Kidney (tissue), 14 donors: ENCODE measurements around the gene ADAT1. TPM values are rescaled to one million over a fixed set of nuclear protein-coding genes. Genes with fewer than 3 reads are reported as not detected.

ENCODE experiments used
- DNase-seq, 5 donors: peaks; one replicate each; pipeline ENCODE4 v3.0.0-alpha.2; 2013 to 2020
- FAIRE-seq: peaks from 2 replicates; lab custom pipeline; 2012; peaks lifted over from hg19 to GRCh38; lab: Jason Lieb, UNC
- H3K27ac ChIP-seq, 2 donors: one replicate each; pipeline ENCODE4 v1.7.0; 2013; ENCODE audit warnings: low read depth in 2 of 2, low read length in 2 of 2, inconsistent platforms in 1 of 2
- H3K27me3 ChIP-seq: one replicate; pipeline ENCODE4 v1.7.1; 2013; ENCODE audit warnings: low read length, inconsistent platforms; ENCODE audit not compliant: control insufficient read depth, insufficient read depth
- H3K36me3 ChIP-seq, 3 donors: one replicate each; pipeline versions ENCODE4 v1.7.0 to v1.7.1; 2013; ENCODE audit warnings: low read length in 3 of 3, control low read depth in 1 of 3, inconsistent platforms in 1 of 3; ENCODE audit not compliant: insufficient read depth in 3 of 3, control insufficient read depth in 2 of 3
- H3K4me1 ChIP-seq, 3 donors: one replicate each; pipeline versions ENCODE4 v1.7.0 to v1.7.1; 2013; ENCODE audit warnings: low read length in 3 of 3, inconsistent platforms in 1 of 3, low read depth in 1 of 3; ENCODE audit not compliant: control insufficient read depth in 2 of 3, insufficient read depth in 2 of 3
- H3K4me3 ChIP-seq, 3 donors: one replicate each; pipeline versions ENCODE4 v1.7.0 to v1.8.1; 2013; ENCODE audit warnings: low read length in 3 of 3, control low read depth in 1 of 3, inconsistent platforms in 1 of 3
- H3K9ac ChIP-seq, 3 donors: one replicate each; pipeline versions ENCODE4 v1.7.0 to v1.7.1; 2013; ENCODE audit warnings: low read length in 3 of 3, control low read depth in 1 of 3, inconsistent platforms in 1 of 3
- H3K9me3 ChIP-seq, 3 donors: one replicate each; pipeline versions ENCODE4 v1.7.0 to v1.7.1; 2013; ENCODE audit warnings: low read length in 3 of 3, control low read depth in 1 of 3, inconsistent platforms in 1 of 3; ENCODE audit not compliant: control insufficient read depth in 2 of 3, insufficient read depth in 1 of 3
- intact Hi-C: fragments of 100-400 bp; cut with DNase I; formaldehyde crosslinking; loops from one replicate; pipeline ENCODE4 v1.11.1; 2022
- polyA plus RNA-seq: library from polyadenylated mRNA; stranded (reverse); fragments of 350-450 nt; fragmentation: Illumina TruSeq; extraction: RNeasy Lipid Tissue Mini Kit (QIAGEN cat#74804); gene quantifications from one replicate; pipeline ENCODE4 v1.2.3, GENCODE V29; 2014; ENCODE audit warnings: low read depth, low replicate concordance; ENCODE audit not compliant: insufficient read depth
- total RNA-seq: library from RNA; stranded (reverse); fragmentation: NEBNext Ultra II Directional; extraction: Animal tissue kit (Norgen Biotek cat#: 25700); gene quantifications from one replicate; pipeline ENCODE4 v1.2.1, GENCODE V29; 2021
- TF ChIP-seq, protein P1 (sequence below): IDR thresholded peaks from 3 replicates; pipeline ENCODE4 v1.5.1; 2012; ENCODE audit warnings: mild to moderate bottlenecking, moderate library complexity, borderline replicate concordance; ENCODE audit not compliant: insufficient read depth; ENCODE audit errors: extremely low read depth
- donor health status: control.
- donor health status: control.
- donor health status: control.
- donor health status: control.
- donor health status: control.
- donor health status: DM: yes; HTN: yes; CAD: no.
- donor health status: Normal renal cell carcinoma (clear cell type).

ADAT1 gene
- total and polyA plus RNA-seq, 2 donors from 2014 or later = 24.4 to 56.5 TPM

DNA sequence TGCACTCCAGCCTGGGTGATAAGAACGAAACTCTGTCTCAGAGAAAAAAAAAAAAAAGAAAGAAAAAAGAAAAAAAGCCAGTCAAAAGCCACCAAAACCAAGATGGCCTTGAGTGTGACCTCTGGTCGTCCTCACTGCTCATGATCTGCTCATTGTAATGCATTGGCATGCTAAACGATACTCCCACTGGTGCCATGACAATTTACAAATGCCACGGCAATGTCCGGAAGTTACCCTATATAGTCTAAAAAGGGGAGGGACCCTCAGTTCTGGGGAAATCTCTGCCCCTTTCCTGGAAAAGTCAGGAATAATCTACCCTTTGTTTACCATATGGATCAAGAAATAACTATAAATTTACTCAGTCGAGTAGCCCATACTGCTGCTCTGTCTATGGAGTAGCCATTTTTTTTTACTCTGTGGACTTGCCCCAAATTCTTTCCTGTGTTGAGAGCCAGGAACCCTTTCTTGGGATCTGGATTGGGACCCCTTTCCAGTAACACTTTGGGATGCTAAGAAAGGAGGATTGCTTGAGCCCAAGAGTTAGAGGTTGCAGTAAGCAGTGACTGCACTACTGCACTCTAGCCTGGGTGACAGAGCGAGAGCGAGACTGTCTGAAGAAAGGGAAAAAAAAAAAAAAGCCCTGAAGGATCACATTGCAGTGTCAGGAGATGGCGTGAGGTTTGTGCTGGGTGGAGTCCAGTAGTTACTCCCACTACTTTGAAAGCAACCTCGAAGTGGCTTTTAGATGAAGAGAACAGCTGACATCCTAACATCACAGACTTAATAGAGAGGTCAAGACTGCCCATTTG is 63.3 kb downstream of the ADAT1 start:
- FAIRE-seq = no peak

DNA sequence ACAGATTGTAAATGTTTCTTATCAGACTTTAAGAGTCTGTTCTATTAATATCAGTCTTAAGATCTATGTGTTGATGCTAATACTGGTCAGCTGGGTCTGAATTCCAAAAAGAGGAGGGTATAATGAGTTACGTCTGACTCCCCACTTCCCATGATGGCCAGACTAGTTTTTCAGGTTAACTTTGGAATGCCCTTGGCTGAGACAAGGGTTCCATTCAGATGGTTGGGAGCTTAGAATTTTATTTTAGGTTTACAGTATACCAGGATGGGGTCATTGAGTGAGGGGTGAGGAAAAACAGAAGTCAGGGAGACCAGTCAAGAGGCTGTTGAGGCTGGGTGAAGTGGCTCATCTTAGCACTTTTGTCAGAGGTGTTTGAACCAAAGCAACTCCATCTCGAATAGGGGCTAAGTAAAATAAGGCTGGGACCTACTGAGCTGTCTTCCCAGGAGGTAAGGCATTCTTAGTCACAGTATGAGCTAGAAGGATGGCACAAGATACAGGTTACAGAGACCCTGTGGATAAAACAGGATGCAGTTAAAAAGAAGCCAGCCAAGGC is 64.2 kb downstream of the ADAT1 start:
- Histone ChIP-seq H3K27me3 (no peaks in the 10 kb centered on the region), H3K36me3 (no peaks in the 10 kb centered on the region), H3K4me3 (no peak overlapping the region), H3K9ac (no peak overlapping the region), H3K4me1 (peaks cover 0 to 4% (median 0%) of the 10 kb centered on the region in 3 donors), H3K9me3 (no peaks in the 10 kb centered on the region), H3K27ac (no peak overlapping the region)
- intact Hi-C loops = no loop called here
- peak in 1 of 5 donors; percentile 6 for DNase-seq
- TF ChIP-seq, protein P1, sequence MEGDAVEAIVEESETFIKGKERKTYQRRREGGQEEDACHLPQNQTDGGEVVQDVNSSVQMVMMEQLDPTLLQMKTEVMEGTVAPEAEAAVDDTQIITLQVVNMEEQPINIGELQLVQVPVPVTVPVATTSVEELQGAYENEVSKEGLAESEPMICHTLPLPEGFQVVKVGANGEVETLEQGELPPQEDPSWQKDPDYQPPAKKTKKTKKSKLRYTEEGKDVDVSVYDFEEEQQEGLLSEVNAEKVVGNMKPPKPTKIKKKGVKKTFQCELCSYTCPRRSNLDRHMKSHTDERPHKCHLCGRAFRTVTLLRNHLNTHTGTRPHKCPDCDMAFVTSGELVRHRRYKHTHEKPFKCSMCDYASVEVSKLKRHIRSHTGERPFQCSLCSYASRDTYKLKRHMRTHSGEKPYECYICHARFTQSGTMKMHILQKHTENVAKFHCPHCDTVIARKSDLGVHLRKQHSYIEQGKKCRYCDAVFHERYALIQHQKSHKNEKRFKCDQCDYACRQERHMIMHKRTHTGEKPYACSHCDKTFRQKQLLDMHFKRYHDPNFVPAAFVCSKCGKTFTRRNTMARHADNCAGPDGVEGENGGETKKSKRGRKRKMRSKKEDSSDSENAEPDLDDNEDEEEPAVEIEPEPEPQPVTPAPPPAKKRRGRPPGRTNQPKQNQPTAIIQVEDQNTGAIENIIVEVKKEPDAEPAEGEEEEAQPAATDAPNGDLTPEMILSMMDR = no peak
- no peak for FAIRE-seq

More for the DNA sequence above, 63.3 kb downstream of the ADAT1 start:
- Histone ChIP-seq H3K4me1 (peaks cover 0 to 4% (median 0%) of the 10 kb centered on the region in 3 donors), H3K9ac (no peak overlapping the region), H3K4me3 (no peak overlapping the region), H3K27ac (no peak overlapping the region), H3K27me3 (no peaks in the 10 kb centered on the region), H3K9me3 (no peaks in the 10 kb centered on the region), H3K36me3 (no peaks in the 10 kb centered on the region)
- TF ChIP-seq, protein P1 = no peak
- intact Hi-C loops = no loop called here
- DNase-seq = peak in 4 of 5 donors; percentile 19 to 53 (median 50)

GRCh38 chr16:75556431-75556950 is 66.6 kb downstream of the ADAT1 start:
- FAIRE-seq = no peak
- Histone ChIP-seq H3K4me1 (peaks cover 0 to 4% (median 0%) of the 10 kb centered on the region in 3 donors), H3K27ac (peak overlapping the region in 1 of 2 donors; percentile 87), H3K27me3 (no peaks in the 10 kb centered on the region), H3K9me3 (no peaks in the 10 kb centered on the region), H3K9ac (peak overlapping the region; percentile 4 to 27 (median 25)), H3K36me3 (no peaks in the 10 kb centered on the region), H3K4me3 (peak overlapping the region; percentile 35 to 78 (median 71))
- intact Hi-C loops = no loop called here
- peak in 1 of 5 donors; percentile 53 for DNase-seq
- TF ChIP-seq, protein P1 = no peak
